Activated naive CD4-positive, alpha-beta T cell treated with anti-CD3 and anti-CD28 coated beads, Interleukin-2, amount 50 U/mL, for 16 hours (primary cell): Measurements from ENCODE around the gene FBP2.

Source experiments
- DNase-seq: peaks from one replicate; pipeline ENCODE4 v3.0.0-alpha.2; 2020

Gene FBP2

DNA sequence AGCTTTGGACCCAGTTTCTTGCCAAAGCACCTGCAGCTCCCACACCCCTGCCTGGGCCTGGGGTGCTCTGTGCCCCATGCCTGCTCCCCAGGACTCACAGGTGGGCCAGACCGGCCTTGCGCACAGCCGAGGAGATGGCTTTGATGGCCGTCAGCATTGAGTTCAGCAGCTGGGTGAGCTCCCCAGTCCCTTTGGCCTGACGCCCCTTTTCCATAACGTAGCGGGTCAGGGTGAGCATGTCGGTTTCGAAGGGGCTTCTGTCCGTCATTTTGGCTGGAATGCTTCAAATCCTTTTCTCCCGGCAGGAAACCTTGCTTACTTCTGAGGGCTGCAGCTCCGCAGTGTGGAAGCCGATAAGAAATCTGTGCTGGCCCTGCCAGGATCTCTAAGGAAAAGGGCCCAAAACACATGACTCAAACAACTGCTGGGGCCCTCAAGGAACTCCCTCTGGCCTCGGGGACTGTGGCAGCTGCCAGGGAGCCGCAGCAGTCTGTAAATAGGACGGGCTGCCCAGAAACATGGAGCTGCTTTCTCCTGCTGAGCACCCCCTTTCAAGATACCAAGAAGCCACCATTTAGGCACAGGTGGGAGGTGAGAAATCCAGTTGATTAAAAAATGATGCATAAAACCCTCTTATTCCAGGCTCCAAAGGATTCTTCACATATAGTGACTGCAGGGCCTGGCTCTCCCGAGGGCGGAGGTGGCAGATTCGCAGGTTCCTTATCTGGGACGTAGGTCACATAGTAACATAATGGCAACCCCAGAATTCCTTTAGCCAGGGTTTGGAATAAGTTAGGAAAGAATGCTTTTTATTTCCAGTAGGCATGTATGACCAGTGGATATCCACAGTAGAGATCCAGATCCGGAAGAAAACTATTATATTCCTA lies at the start of gene FBP2:
Gene FBP2, minus strand, starts transcription at position 366 of the 887 bp plus-strand sequence. Its CDS starts 98 bp downstream, at position 268.
- no peak for DNase-seq

DNA sequence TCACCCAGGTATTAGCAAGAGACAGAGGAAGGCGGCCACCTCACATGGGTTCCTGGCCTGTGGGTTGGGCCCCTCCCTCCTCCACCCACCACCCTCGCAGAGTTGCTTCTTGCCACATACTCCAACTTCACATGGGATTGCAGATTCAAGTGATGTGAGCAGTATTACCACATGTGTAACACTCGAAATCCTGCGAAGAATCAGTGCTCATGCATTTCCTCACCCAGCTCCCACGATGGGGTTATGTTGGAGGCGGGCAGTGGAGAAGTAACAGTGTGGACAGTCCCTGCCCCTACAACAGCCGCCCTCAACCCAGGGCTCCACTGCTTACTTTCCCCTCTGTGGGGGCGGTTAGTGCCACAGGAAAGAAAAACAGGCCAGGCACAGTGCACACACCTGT lies 49.6 kb upstream of the FBP2 start:
- no peak for DNase-seq

DNA sequence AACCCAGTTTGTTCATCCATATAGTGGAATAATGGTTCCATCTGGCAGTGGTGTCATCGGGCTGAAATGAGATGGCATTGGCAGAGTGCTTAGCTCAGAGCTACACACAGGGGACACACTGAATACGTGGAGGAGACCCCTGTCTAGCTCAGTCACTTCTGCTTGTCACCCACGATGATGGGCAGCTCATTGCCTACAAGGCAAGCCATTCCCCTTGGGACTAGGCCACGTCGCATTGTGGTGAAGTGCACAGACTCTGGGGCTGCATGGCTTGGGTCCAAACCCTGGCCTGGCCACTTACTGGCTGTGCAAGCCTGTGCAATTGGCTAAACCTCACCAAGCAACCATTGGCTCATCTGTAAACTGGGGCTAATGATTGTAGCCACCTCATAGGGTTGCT lies 48.9 kb upstream of the FBP2 start:
- no peak for DNase-seq

DNA sequence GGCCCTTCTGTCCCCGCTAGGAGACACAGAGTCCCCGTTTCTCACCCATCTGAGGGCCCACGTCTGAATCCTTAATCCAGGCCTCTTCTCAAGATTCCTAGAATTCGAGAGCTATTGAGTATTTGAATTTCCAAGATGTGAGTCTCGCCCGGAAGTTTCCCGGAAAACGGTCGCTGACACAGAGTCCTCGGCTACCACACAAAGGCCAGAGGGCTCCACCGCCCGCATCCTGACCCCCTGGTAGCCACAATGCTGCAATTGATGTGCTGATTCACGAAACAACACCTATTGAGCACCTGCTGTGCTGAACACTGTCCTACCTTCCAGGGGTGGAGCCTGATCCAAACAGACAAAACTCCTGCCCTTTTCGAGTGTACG lies 46.4 kb upstream of the FBP2 start:
- no peak for DNase-seq

DNA sequence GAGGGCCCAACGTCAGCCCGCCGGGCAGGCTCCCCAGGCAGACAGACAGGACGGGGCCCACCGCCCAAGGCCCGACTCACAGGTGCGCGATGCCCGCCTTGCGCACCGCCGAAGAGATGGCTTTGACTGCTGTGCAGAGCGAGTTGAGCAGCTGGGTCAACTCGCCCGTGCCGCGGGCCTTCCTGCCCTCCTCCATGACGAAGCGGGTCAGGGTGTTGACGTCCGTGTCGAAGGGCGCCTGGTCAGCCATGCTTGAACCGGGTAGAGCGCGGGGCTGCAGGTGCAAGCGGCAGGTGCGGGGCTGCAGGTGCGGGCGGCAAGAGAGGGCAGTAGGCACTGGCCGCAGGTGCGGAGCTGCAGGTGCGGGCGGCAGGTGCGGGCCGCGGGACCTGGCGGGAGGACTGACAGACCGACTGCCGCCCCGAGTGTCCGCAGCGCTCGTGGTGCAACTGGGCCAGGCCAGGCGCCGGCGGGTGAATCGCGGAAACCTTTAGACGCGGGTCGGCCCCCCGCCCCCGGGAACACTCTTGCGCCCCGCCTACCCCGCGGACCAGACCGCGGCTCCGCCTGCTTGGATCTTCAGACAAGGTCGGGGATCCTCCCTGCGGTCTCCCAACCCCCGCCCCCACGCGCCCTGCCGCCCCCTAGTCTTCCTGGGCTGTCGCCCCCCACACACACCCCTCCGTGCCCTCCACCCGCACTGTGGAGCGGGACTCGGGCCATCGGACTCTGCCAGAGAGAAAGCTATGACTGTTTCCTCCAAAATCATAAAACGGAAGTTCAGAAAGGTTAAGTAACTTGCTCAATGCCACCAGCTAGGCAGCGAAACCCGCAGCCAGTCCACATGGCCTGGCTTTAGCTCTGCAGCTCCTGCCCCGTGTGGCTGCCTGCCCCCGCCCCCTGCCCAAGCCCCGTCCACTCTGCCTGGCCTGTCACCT lies 45.7 kb upstream of the FBP2 start, which contains the start of gene FBP1:
Gene FBP1, minus strand, starts transcription at position 458 of the 938 bp plus-strand sequence. Its CDS starts 208 bp downstream, at position 250.
- peak; percentile 45 for DNase-seq

DNA sequence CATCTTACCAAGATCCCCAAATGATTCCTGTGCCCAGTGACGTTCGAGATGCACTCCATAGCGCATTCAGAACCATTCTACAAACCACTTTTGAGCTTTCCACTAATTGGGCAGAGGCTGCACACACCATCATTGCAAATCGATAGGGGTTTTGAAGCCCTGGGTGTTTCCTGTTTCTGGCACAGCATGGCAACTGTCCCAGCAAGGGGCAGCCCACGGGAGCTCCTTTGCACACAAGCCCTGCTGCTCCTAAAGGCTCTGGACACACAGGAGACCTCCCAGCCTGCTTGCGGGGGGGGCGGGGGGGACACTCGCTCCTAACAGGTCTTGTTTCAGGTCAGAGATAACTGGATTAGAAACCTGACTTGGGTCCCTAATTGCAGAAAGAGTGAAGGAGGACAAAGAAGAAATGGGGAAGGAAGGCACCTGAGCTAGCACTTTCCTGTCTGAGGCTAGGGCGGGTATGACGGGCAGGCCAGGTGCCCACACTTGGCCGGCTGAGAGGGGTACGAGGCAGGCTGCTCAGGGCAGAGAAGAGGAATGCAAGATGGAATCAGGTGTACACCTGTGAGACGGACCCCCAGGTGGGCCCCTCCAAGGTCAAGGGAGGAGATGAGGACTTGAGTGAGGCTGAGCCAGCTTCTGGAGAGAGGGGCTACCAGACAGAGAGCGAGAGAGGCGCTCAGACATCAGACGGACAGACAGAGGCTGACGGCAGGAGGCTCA lies 44.9 kb upstream of the FBP2 start:
- no peak for DNase-seq

DNA sequence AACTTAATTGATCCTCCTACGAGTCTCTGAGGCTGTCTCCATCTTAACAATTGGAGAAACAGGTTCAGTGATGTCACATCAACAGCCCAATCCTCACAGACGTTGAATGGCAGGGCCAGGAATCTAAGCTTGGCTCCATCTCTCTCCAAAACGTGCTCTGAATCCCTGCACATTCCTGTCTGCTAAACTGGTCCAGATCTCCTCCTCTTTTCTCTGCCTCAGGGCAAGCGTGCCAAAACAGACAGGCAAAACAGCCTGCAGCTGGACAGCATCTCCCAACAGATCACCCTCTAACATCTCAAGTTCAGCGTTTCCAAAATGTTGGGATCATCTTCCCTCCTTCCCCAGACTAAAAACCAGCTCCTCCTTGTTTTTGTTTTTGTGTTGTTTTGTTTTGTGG lies 39.1 kb upstream of the FBP2 start:
- DNase-seq: no peak

DNA sequence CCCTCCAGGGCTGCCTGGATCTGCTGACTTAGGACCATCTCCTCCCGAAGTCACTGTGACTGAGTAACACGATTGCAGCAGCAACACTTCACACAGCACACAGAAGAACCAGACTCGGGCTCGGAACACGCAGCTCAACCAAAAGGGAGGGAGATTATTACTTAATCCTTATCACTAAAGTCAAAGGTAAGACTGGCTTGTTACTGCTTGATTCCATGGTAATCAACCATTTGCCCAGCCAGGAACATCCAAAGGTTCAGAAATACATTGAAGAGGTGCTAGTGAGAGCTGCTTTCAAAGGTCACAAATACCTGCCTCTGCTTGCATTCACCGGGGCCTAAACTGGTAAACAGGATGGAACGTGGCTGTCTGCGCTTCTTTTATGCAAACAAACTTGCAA lies 38.0 kb upstream of the FBP2 start:
- DNase-seq: no peak

DNA sequence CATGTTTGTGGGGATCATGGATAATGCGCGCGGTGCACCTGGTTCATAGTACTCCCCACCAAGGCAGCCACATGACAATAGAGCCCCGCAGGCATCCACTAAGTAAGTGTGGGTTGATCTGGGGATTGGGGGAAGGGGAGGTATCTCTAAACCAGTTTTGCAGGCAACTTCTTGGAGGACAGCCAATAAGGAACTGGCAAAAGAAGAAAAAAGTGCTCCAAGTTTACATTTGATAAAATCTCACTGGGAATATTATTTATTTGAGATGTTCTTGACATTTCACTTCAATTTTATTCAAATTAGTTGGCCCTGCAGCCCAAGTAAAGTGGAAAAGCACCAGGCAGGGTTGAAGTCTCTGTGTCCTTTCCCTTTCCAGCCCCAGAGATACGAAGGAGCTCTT lies 37.2 kb upstream of the FBP2 start:
- DNase-seq: no peak

DNA sequence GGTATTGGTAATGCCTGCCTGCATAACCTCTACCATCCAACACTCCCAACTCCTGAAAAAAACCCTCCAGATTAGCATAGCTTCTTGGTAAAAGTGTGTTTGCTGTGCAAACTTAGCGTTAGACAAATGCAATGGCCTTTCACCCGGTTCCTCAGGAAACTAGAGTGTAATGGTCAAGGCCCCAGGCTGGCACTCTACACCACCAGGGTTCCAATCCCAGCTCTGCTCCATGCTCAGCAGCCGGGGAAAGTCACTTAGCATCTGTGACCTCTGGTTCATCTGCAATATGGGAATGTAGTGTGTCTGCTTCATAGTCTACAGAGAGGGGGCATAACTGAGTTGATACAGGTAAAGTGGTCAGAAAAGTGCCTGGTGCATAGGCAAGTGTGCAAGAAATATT lies 36.7 kb upstream of the FBP2 start:
- no peak for DNase-seq

DNA sequence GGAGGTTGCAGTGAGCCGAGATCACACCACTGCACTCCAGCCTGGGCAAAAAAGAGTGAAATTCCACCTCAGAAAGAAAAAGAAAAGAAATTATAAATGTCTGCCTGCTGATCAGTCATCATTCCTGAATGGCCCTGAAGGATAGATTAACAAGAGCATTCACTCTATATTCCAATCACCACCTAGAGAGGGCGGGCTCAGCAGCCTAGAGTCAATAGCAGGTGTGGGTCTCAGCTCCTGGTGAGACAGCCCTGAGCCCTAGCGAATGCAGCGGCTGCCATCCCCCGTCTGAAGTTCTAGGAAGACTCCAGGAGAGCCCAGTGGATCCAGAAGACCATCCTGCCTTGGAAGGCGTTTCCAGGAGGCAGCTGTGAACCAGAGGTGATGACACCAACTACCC lies 33.7 kb upstream of the FBP2 start:
- DNase-seq: no peak

DNA sequence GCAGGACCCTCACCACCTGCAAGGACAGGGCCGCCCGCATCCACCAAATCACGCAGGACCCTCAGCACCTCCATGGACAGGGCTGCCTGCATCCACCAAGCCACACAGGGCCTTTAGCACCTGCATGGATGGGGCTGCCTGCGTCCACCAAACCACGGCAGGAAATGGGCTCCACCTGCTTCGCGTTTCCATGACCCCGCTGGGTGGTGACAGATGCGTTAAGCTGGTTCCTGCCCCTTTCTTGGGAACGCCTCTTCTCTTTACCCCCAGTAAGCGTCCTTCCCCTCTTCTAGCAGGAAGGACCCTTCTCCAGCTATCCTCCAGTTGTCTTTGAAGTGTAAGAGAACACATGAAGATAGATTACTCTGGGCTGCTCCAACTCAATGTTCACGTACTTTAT lies 32.2 kb upstream of the FBP2 start:
- DNase-seq: no peak

DNA sequence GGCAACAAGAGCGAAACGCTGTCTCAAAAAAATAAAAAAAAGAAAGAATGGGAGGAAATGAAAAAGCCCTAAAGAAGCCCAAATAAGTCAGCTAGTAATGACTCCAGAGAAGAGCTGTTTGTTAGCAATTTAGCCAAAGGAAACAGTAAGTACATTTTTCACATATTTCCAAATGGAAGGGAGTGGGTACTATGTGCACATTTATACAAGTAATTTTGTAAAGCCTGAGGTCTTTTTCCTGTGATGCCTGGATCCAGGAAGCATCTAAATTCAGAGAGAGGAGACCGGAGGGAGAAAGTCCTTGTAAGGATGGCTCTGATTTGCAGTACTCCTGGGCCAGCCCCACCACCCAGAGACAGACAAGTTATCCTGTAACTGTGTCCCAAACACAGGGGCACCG lies 31.0 kb upstream of the FBP2 start:
- DNase-seq: no peak

DNA sequence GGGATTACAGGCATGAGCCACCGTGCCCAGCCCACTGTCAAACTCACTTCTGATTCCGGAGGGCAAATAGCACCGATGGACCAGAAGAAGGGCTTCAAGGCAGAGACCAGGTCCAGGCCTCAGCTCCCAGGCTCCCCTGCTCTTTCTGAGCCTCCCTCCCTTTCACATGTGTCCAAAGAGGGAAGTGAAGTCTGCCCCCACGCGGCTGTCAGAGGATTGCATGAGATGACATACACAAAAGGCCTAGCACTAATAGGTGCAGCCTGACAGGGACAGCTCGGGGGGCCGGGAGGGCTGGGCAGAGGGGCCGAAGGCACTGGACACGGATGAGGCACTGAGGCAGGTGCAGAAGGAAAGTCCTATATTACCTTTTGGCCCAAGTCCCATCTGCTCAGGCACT lies 29.6 kb upstream of the FBP2 start:
- peak; percentile 23 for DNase-seq

DNA sequence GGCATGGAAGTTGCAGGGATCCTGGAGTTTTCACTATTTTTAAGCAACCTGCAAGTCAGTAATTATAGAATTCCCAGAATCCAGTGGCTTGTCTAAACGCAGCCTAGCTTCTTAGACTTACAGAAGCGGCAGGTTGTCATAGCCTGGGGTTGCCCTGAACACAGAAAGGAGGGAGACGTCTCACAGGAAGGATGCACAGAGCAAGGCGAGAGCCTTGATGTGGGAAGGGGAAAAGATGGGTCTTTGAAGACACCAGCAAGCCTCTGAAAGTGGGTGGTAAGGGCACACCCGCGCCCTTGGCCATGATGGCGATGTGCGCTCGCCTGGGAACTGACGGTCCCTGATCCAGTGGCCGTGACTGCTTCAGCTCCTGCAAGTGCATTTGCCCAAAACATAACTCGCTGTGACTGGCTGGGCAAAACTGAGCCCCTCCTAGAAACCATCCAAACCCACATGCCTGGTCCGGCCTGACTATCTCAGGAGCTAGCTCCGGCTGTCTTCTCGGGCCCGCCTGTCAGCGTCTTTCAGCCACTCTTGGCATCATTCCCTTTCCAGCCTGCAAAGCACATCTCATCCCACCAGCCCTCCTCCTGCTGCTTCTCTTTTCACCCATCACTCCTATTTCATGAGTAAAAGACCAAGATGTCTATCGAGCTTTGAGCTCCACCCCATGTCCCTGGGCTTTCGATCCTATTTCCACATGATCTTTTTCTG lies 28.6 kb upstream of the FBP2 start:
- DNase-seq: no peak

DNA sequence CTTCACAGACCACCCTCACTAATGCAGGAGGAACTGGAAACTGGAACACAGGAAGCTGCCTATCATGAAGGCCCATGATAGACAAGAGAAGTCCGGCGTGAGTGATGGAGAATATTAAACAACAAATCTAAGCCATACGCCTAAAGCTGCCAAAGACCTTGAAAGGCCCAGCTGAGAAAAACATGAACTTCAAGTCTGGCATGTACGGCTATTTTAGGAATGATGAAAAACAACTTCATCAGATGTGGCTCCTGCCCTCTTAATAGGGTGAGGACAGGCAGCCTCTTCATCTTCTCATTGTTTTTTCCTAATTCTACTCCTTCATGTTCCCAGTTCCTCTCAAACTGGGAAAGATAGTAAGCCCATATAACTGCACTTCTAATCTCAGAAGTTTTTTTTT lies 25.4 kb upstream of the FBP2 start:
- DNase-seq: no peak

DNA sequence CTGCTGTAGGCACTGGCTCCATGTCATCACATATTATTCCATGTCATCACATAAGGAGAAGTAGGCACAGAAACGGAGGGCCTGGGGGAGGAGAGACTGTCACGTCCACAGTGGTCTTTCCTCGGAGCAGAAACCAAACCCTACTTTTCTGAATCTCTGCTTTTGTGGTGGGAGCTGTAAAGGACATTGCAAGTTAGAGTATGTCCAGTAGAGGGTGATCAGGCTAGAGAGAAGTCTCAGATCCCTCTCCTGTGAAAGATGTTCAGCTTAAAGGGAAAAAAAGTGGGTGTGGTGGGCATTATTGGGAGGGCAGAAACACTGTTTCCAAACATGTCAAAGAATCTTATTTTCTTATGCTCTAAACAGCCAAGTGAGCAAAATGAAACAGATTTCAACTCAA lies 19.4 kb upstream of the FBP2 start:
- DNase-seq: no peak

DNA sequence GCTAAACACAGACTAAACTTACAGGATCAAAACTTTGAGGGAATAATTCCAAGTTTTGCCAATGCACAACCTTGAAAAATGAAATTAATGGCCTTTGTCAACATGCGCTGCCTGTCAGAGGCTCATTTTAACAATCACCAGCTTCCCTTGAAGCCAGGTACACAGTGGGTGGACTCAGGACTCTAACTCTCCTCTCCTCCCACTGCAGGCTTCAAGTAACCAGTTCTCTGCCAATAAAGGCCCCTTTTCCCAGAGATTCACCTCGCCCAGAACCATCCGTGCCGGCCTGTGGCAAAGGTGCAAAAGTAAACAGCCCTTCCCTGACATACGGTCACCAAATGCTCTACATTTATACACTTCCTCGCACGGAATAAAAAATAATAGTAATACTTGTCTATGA lies 18.4 kb upstream of the FBP2 start:
- DNase-seq: no peak

DNA sequence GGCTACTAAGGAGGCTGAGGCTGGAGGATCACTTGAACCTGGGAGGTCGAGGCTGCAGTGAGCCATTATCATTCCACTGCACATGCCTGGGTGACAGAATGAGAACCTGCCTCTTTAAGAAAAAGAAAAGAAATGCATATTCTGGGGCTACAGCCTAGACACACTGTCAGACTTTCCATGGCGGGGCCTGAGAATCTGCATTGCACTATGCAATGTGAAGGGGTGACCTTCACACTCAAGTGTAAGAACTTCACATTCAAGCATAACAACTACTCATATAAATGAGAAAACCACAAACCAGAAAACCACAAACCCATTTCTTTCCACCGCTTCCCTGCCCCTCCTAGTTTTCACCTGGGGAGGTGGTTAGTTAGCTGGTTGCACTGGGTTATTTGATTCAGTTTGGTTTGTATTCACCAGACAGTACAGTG lies 18.0 kb upstream of the FBP2 start:
- peak; percentile 64 for DNase-seq

DNA sequence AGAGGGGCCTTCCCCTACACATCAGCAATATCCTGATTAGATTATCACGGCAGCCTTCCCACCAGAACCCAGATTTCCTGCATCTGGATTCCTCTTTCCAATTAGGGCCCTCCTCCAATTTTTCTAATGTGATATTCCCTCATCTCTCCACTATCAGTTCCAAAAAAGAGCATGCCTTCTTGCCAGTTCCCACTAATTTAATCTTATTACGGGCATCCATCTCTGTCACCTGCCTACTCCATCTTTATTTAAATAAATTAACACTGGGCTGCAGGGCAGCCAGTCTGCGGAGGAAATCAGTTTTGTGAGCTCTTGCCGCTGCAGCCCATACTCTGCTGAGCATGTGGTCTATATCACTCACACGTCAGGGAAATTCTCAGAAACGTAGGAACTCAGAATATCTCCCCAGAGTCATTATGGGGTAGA lies 16.6 kb upstream of the FBP2 start:
- no peak for DNase-seq

DNA sequence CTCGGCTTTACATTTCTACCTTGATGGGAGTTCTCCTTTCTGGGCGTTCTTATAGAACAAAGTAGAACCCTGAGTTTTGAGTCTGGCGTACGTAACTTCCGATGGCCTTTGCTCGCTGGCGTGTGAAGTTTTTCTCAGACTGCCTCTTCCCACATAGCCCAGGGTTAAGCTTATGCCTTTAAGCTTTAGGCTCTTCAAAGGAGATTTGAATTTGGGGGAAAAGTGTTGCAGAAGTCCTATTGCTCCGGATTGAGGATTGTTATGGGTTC lies 13.7 kb upstream of the FBP2 start:
- DNase-seq: no peak

DNA sequence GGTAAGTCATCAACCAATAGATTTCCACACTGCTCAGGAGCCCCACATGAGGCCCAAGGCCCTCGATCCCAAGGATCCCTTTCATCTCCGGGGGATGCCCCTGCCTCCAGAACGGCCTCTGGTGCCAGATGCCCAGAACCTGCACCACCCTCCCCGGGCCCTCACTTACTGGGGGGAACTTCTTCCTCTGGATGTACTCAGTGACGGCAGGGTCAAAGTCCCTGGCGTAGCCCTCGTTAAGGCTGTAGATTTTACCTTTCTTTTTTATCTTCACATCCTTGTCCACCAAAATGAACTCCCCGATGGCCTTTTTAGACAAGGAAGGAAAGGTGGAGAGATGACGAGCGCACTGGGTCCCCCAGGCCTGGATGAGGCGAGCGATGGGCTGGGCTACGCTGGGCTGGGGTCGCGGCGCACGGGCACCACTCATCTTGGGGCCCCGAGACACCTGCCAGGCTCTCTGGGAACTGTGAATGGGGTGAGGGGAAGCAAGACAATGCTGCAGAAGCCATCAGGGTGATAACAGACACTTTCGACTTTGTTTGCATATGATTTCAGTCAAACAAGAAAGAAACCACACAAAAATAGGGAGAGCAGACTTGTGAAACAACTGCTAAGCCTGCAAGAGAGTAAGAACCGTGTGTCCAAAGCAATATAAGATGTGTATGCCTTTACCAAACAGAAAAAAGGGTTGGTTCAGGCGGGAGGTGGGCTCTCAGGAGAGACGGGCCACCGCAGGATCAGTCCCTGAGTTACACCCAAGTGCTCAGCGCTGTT lies 13.2 kb upstream of the FBP2 start:
- no peak for DNase-seq
